WTC11 (cell line): ENCODE data around the gene SRGN. TPM values are rescaled to one million over a fixed set of nuclear protein-coding genes. Genes with fewer than 3 reads are reported as not detected.

ENCODE experiments used
- ATAC-seq: fragments of 200-7000 bp; cut with Tn5 transposase; 2 replicates; pipeline ENCODE4 v1.10.0; 2021; ENCODE audit warnings: mild to moderate bottlenecking, moderate library complexity
- CTCF ChIA-PET: fragments of 300-600 bp; sonication (Branson Sonifier 250); formaldehyde crosslinking; loops from one replicate; lab custom pipeline; 2021; ENCODE audit warnings: antibody characterized with exemption; lab: Charles Lee
- POLR2A ChIA-PET: fragments of 350-600 bp; sonication (Branson Sonifier 250); formaldehyde crosslinking; loops from one replicate; lab custom pipeline; 2021; ENCODE audit warnings: antibody characterized with exemption; lab: Charles Lee
- DNase-seq: peaks from one replicate; pipeline ENCODE4 v3.0.0; 2021; ENCODE audit warnings: low spot score
- H3K27ac Mint-ChIP-seq: 2 replicates; pipeline ENCODE4 v1.8.0; 2021; ENCODE audit warnings: mixed read lengths
- H3K27me3 Mint-ChIP-seq: 2 replicates; pipeline ENCODE4 v1.8.0; 2021; ENCODE audit warnings: low read depth, mild to moderate bottlenecking, moderate library complexity, mixed read lengths
- H3K36me3 Mint-ChIP-seq: 2 replicates; pipeline ENCODE4 v1.8.0; 2021; ENCODE audit warnings: mixed read lengths
- H3K4me1 Mint-ChIP-seq: 2 replicates; pipeline ENCODE4 v1.8.0; 2022; ENCODE audit warnings: mixed read lengths
- H3K4me3 Mint-ChIP-seq: 2 replicates; pipeline ENCODE4 v1.8.0; 2021; ENCODE audit warnings: mild to moderate bottlenecking, moderate library complexity, mixed read lengths
- H3K9me3 Mint-ChIP-seq: 2 replicates; pipeline ENCODE4 v1.8.0; 2021; ENCODE audit warnings: mixed read lengths
- ARID4B ChIP-seq: sonication (generic); formaldehyde crosslinking; IDR thresholded peaks from 2 replicates; pipeline ENCODE4 v1.8.0; 2023; ENCODE audit warnings: missing genetic modification reagents, mild to moderate bottlenecking, borderline replicate concordance
- ESRRA ChIP-seq: sonication (generic); formaldehyde crosslinking; IDR thresholded peaks from 2 replicates; pipeline ENCODE4 v1.8.1; 2022; ENCODE audit warnings: mild to moderate bottlenecking, missing genetic modification reagents, borderline replicate concordance
- FOXK1 ChIP-seq: sonication (generic); formaldehyde crosslinking; IDR thresholded peaks from 2 replicates; pipeline ENCODE4 v1.8.0; 2022; ENCODE audit warnings: mild to moderate bottlenecking, moderate library complexity, missing genetic modification reagents
- FOXP1 ChIP-seq: sonication (generic); formaldehyde crosslinking; IDR thresholded peaks from 2 replicates; pipeline ENCODE4 v1.8.0; 2022; ENCODE audit warnings: missing genetic modification reagents, mild to moderate bottlenecking, moderate library complexity, borderline replicate concordance
- GRHL2 ChIP-seq: fragments of 250-450 bp; sonication (Bioruptor Pico); IDR thresholded peaks from 2 replicates; pipeline ENCODE4 v1.8.0; 2022; ENCODE audit warnings: mild to moderate bottlenecking, moderate library complexity; ENCODE audit not compliant: insufficient replicate concordance, severe bottlenecking
- IRF2 ChIP-seq: sonication (generic); formaldehyde crosslinking; IDR thresholded peaks from 2 replicates; pipeline ENCODE4 v1.8.0; 2022; ENCODE audit warnings: low read depth, missing genetic modification reagents, borderline replicate concordance
- KAT7 ChIP-seq: sonication (generic); formaldehyde crosslinking; IDR thresholded peaks from 2 replicates; pipeline ENCODE4 v1.8.1; 2023; ENCODE audit warnings: missing genetic modification reagents, mild to moderate bottlenecking, borderline replicate concordance
- MAX ChIP-seq: sonication (generic); formaldehyde crosslinking; IDR thresholded peaks from 2 replicates; pipeline ENCODE4 v1.8.0; 2022; ENCODE audit warnings: mild to moderate bottlenecking, missing genetic modification reagents
- MYBL2 ChIP-seq: sonication (generic); formaldehyde crosslinking; IDR thresholded peaks from 2 replicates; pipeline ENCODE4 v1.8.1; 2023; ENCODE audit warnings: mild to moderate bottlenecking, moderate library complexity, missing genetic modification reagents
- NFATC4 ChIP-seq: fragments of 250-450 bp; sonication (Bioruptor Pico); IDR thresholded peaks from 2 replicates; pipeline ENCODE4 v1.9.0; 2021; ENCODE audit warnings: mild to moderate bottlenecking
- OVOL2 ChIP-seq: fragments of 250-450 bp; sonication (Bioruptor Pico); IDR thresholded peaks from 2 replicates; pipeline ENCODE4 v1.9.0; 2021; ENCODE audit warnings: mild to moderate bottlenecking, borderline replicate concordance
- SP1 ChIP-seq: sonication (generic); formaldehyde crosslinking; conservative IDR thresholded peaks from 2 replicates; pipeline ENCODE4 v1.8.1; 2022; ENCODE audit warnings: missing genetic modification reagents
- ZNF317 ChIP-seq: sonication (generic); formaldehyde crosslinking; IDR thresholded peaks from 2 replicates; pipeline ENCODE4 v1.8.1; 2023; ENCODE audit warnings: low read depth, mild to moderate bottlenecking, moderate library complexity, missing genetic modification reagents, borderline replicate concordance
- ZNF512 ChIP-seq: sonication (generic); formaldehyde crosslinking; IDR thresholded peaks from 2 replicates; pipeline ENCODE4 v1.8.1; 2022; ENCODE audit warnings: missing genetic modification reagents, borderline replicate concordance
- ZNF671 ChIP-seq: fragments of 250-450 bp; sonication (Bioruptor Pico); IDR thresholded peaks from 2 replicates; pipeline ENCODE4 v1.8.0; 2021; ENCODE audit warnings: mild to moderate bottlenecking
- total RNA-seq: library from RNA; stranded (reverse); gene quantifications from 3 replicates; pipeline ENCODE4 v1.2.3, GENCODE V29; 2021
- TF ChIP-seq, protein P1 (sequence below): sonication (generic); formaldehyde crosslinking; IDR thresholded peaks from 2 replicates; pipeline ENCODE4 v1.8.0; 2023; ENCODE audit warnings: missing genetic modification reagents

SRGN gene
- total RNA-seq, 1 experiment from 2014 or later = 1.4 TPM

GRCh38 chr10:69065406-69066361, 22.2 kb upstream of the SRGN start:
- POLR2A ChIA-PET = interaction anchor here (0.5 kb wide), 1 partner anchor 734 kb away, joined by 4 read pairs; the partner anchor contains the start of gene HNRNPH3

GRCh38 chr10:69067189-69067588, 20.7 kb upstream of the SRGN start:
- DNase-seq = no peak
- Mint-ChIP-seq H3K36me3 (no peaks in the 10 kb centered on the region), H3K9me3 (no peaks in the 10 kb centered on the region), H3K4me1 (peaks cover 7% of the 10 kb centered on the region), H3K27me3 (no peaks in the 10 kb centered on the region)
- ATAC-seq = no peak
- CTCF ChIA-PET = no interaction called here
- TF ChIP-seq MAX (CRISPR knock-in tag) (no peak), SP1 (CRISPR knock-in tag) (no peak), GRHL2 (CRISPR knock-in tag) (no peak), NFATC4 (no peak), ARID4B (CRISPR knock-in tag) (no peak), MYBL2 (no peak), ZNF671 (CRISPR knock-in tag) (no peak), KAT7 (no peak), FOXK1 (CRISPR knock-in tag) (no peak), OVOL2 (CRISPR knock-in tag) (no peak), ZNF512 (CRISPR knock-in tag) (no peak)
- TF ChIP-seq, protein P1, sequence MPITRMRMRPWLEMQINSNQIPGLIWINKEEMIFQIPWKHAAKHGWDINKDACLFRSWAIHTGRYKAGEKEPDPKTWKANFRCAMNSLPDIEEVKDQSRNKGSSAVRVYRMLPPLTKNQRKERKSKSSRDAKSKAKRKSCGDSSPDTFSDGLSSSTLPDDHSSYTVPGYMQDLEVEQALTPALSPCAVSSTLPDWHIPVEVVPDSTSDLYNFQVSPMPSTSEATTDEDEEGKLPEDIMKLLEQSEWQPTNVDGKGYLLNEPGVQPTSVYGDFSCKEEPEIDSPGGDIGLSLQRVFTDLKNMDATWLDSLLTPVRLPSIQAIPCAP (CRISPR knock-in tag) = no peak
- TF ChIP-seq, all 79 proteins: peak for 0
- POLR2A ChIA-PET = interaction anchor here (0.6 kb wide), 1 partner anchor 852 kb away, joined by 3 read pairs; no protein-coding TSS in a partner anchor
- H3K27ac Mint-ChIP-seq = no peak overlapping the region
- no peak overlapping the region for H3K4me3 Mint-ChIP-seq

More at GRCh38 chr10:69065406-69066361, 22.2 kb upstream of the SRGN start:
- Mint-ChIP-seq H3K27me3 (no peaks in the 10 kb centered on the region), H3K4me1 (peaks cover 7% of the 10 kb centered on the region), H3K27ac (no peak overlapping the region), H3K4me3 (no peak overlapping the region), H3K36me3 (no peaks in the 10 kb centered on the region), H3K9me3 (no peaks in the 10 kb centered on the region)
- TF ChIP-seq ZNF512 (CRISPR knock-in tag) (no peak), IRF2 (no peak), ZNF317 (CRISPR knock-in tag) (no peak), FOXP1 (CRISPR knock-in tag) (no peak), ESRRA (CRISPR knock-in tag) (no peak)
- CTCF ChIA-PET = interaction anchor here (0.9 to 1.6 kb wide), 2 partner anchors 157 to 343 kb away, joined by 3 to 4 read pairs; no protein-coding TSS in a partner anchor
- DNase-seq = no peak
- no peak for ATAC-seq
